ENCODE measurements around the gene SLC25A46.
A peak's percentile ranks its signal among the peaks of the same experiment; 100 is the strongest.
"Not testable (repeated sequence)": the region's sequence is repeated elsewhere in the genome, so short reads cannot be mapped to it uniquely, and the experiment has no call there.

SLC25A46 gene

GRCh38 chr5:110757118-110757729, 18.4 kb downstream of the SLC25A46 start:
- peak in 1 of 2 donors; percentile 15 for DNase-seq (ENCODE audit: low read depth in 2 of 2)

GRCh38 chr5:110760158-110760557, 21.4 kb downstream of the SLC25A46 start:
- no peak for DNase-seq (ENCODE audit: low read depth in 2 of 2)

- DNase-seq (ENCODE audit: low read depth in 2 of 2), result no peak
Measured at GRCh38 chr5:110768138-110768860, 29.5 kb downstream of the SLC25A46 start.

- no peak for DNase-seq (ENCODE audit: low read depth in 2 of 2)
Measured at GRCh38 chr5:110769000-110769681, 30.3 kb downstream of the SLC25A46 start.

- no peak for DNase-seq (ENCODE audit: low read depth in 2 of 2)
Measured at GRCh38 chr5:110770286-110770685, 31.5 kb downstream of the SLC25A46 start.

GRCh38 chr5:110784901-110785300, 46.1 kb downstream of the SLC25A46 start:
- no peak for DNase-seq (ENCODE audit: low read depth in 2 of 2)

- no peak for DNase-seq (ENCODE audit: low read depth in 2 of 2)
Measured at GRCh38 chr5:110785356-110785755, 46.5 kb downstream of the SLC25A46 start.

- not testable (repeated sequence) for DNase-seq (ENCODE audit: low read depth in 2 of 2)
Measured at GRCh38 chr5:110788006-110788405, 49.2 kb downstream of the SLC25A46 start.

- no peak for DNase-seq (ENCODE audit: low read depth in 2 of 2)
Measured at GRCh38 chr5:110790673-110791072, 51.9 kb downstream of the SLC25A46 start.

- no peak for DNase-seq (ENCODE audit: low read depth in 2 of 2)
Measured at GRCh38 chr5:110802998-110803397, 64.2 kb downstream of the SLC25A46 start.

GRCh38 chr5:110803467-110804326, 64.9 kb downstream of the SLC25A46 start:
- DNase-seq (ENCODE audit: low read depth in 2 of 2), result no peak

GRCh38 chr5:110807169-110807568, 68.4 kb downstream of the SLC25A46 start:
- DNase-seq (ENCODE audit: low read depth in 2 of 2), result no peak

- DNase-seq (ENCODE audit: low read depth in 2 of 2), result no peak
Measured at GRCh38 chr5:110809006-110809405, 70.2 kb downstream of the SLC25A46 start.
